IPS-18a (cell line): Measurements from ENCODE around the gene ENO3.
"Not testable (repeated sequence)": the region's sequence is repeated elsewhere in the genome, so short reads cannot be mapped to it uniquely, and the experiment has no call there.

Source experiments
- H3K27ac ChIP-seq: one replicate; pipeline ENCODE4 v1.5.1; 2013; ENCODE audit warnings: low read length
- H3K27me3 ChIP-seq: one replicate; pipeline ENCODE4 v1.6.1; 2013; ENCODE audit warnings: mild to moderate bottlenecking, low read length; ENCODE audit not compliant: control insufficient read depth, insufficient read depth
- H3K36me3 ChIP-seq: one replicate; pipeline ENCODE4 v1.6.1; 2013; ENCODE audit warnings: low read depth, low read length; ENCODE audit not compliant: control insufficient read depth
- H3K4me1 ChIP-seq: one replicate; pipeline ENCODE4 v1.6.1; 2013; ENCODE audit warnings: low read depth, low read length; ENCODE audit not compliant: control insufficient read depth
- H3K4me3 ChIP-seq: one replicate; pipeline ENCODE4 v1.5.1; 2013; ENCODE audit warnings: low read length
- H3K9ac ChIP-seq: one replicate; pipeline ENCODE4 v1.6.1; 2013; ENCODE audit warnings: mild to moderate bottlenecking, low read length, moderate library complexity
- H3K9me3 ChIP-seq: one replicate; pipeline ENCODE4 v1.6.1; 2013; ENCODE audit warnings: low read depth, low read length; ENCODE audit not compliant: control insufficient read depth

Gene ENO3

DNA sequence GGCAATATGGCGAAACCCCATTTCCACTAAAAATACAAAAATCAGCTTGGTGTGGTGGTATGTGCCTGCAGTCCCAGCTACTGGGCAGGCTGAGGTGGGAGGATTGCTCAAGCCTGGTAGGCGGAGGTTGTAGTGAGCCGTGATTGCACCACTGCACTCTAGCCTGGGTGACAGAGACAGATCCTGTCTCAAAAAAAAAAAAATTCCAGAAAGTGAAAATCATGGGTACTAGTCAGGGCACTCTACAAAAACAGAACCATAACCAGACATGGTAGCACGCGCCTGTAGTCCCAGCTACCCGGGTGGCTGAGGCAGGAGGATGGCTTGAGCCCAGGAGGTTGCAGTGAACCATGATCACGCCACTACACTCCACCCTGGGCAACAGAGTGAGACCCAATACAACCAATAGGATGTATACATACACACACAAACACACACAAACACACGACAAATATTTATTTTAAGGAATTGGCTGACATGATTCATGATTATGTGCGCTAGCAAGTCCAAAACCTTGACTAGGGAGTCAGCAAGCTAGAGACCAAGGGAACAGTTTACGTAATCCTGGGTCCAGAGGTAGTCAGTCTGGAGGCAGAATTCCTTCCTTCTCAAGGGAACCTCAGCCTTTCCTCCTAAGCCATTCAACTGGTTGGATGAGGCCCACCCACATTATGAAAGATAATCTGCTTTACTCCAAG, 30.4 kb upstream of the ENO3 start:
- Histone ChIP-seq H3K9me3 (no peaks in the 10 kb centered on the region), H3K27me3 (no peaks in the 10 kb centered on the region), H3K4me3 (no peak overlapping the region), H3K4me1 (peaks cover 3% of the 10 kb centered on the region), H3K9ac (no peak overlapping the region), H3K27ac (no peak overlapping the region), H3K36me3 (no peaks in the 10 kb centered on the region)

DNA sequence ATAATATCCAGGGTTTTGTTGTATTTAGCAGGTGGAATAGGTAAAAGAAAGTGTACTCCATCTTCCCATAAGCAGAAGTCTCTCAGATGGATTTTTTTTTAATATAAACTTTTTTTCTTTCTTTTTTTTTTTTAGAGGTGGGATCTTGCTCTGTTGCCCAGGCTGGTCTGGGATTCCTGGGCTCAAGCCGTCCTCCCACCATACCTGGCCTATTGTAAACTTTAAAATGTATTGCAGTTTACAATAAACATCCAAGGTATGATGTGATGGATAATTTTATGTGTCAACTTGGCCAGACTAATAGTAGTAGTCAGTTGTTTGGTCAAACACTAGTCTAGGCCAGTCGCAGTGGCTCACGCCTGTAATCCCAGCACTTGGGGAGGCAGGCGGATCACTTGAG, 29.6 kb upstream of the ENO3 start:
- H3K9me3 ChIP-seq, result no peaks in the 10 kb centered on the region

DNA sequence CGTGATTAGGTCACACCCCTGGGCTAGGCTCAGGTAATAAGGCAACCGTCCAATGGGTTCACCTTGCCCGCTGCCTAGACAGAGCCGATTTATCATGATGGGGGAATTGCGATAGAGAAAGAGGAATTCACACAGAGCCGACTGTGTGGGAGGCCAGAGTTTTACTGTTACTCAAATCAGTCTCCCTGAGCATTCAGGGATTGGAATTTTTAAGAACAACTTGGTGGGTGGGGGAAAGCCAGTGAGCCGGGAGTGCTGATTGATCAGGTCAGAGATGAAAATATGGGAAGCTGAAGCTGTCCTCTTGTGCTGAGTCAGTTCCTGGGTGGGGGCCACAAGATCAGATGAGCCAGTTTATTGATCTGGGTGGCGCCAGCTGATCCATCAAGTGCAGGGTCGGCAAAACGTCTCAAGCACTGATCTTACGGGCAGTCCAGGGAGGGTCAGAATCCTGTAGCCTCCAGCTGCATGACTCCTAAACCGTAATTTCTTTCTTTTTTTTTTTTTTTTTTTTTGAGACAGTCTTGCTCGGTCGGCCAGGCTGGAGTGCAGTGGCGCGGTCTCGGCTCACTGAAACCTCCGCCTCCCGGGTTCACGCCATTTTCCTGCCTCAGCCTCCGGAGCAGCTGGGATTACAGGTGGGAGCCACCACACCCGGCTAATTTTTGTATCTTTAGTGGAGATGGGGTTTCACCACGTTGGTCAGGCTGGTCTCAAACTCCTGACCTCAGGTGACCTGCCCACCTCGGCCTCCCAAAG, 24.2 kb upstream of the ENO3 start:
- not testable (repeated sequence) for H3K36me3 ChIP-seq, H3K4me3 ChIP-seq, H3K9ac ChIP-seq, H3K9me3 ChIP-seq, H3K4me1 ChIP-seq, H3K27ac ChIP-seq, H3K27me3 ChIP-seq

More for the DNA sequence above, 29.6 kb upstream of the ENO3 start:
- Histone ChIP-seq H3K27me3 (no peaks in the 10 kb centered on the region), H3K4me3 (no peak overlapping the region), H3K9ac (no peak overlapping the region), H3K4me1 (peaks cover 3% of the 10 kb centered on the region), H3K27ac (no peak overlapping the region), H3K36me3 (no peaks in the 10 kb centered on the region)

DNA sequence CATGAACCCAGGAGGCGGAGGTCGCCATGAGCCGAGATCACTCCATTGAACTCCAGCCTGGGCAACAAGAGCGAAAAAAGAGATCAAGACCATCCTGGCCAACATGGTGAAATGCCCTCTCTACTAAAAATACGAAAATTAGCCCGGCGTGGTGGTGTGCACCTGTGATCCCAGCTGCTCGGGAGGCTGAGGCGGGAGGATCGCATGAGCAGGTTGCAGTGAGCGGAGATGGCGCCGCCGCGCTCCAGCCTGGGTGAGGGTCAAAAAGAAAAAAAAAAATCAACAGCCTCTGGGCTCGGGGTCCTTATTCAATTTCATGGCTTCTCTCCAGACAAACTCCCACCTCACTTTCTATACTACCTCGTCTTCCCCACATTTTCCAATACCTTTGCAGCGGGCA, 22.0 kb upstream of the ENO3 start:
- no peak overlapping the region for H3K9ac ChIP-seq
- H3K9me3 ChIP-seq, result no peaks in the 10 kb centered on the region
- no peak overlapping the region for H3K27ac ChIP-seq
- H3K4me1 ChIP-seq, result no peaks in the 10 kb centered on the region
- H3K36me3 ChIP-seq, result peaks cover 3% of the 10 kb centered on the region
- no peak overlapping the region for H3K4me3 ChIP-seq
- H3K27me3 ChIP-seq, result no peaks in the 10 kb centered on the region

DNA sequence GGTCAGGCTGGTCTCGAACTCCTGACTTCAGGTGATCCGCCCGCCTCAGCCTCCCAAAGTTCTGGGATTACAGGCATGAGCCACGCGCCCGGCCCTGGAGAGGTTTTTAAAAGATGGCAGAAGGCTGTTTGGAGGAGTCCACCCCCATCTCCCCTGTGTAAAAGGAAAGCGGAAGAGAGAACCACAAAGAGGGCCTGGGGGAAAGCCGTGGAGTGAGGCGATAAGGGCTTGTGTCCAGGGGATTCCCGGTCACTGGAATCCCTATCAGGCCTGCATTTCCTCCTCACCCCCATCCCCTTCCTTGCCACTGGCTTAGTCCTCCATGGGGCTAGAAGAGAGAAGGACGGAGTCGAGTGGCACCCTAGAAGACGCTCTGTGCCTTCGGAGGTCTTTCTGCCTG, 19.0 kb upstream of the ENO3 start, which contains the start of gene GP1BA:
TSS of gene GP1BA (plus strand) at position 315 of the 400 bp plus-strand sequence. CDS start 328 bp downstream, outside the sequence.
- Histone ChIP-seq H3K9ac (no peak within 1 kb of the TSS), H3K9me3 (no peaks in the 10 kb centered on the region)

DNA sequence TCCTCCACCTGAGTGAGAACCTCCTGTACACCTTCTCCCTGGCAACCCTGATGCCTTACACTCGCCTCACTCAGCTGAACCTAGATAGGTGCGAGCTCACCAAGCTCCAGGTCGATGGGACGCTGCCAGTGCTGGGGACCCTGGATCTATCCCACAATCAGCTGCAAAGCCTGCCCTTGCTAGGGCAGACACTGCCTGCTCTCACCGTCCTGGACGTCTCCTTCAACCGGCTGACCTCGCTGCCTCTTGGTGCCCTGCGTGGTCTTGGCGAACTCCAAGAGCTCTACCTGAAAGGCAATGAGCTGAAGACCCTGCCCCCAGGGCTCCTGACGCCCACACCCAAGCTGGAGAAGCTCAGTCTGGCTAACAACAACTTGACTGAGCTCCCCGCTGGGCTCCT, 18.2 kb upstream of the ENO3 start:
- no peak overlapping the region for H3K4me3 ChIP-seq
- no peaks in the 10 kb centered on the region for H3K9me3 ChIP-seq
- H3K4me1 ChIP-seq, result peaks cover 2% of the 10 kb centered on the region
- H3K27ac ChIP-seq, result no peak overlapping the region
- peaks cover 11% of the 10 kb centered on the region for H3K36me3 ChIP-seq
- H3K9ac ChIP-seq, result no peak overlapping the region
- no peaks in the 10 kb centered on the region for H3K27me3 ChIP-seq

More for the DNA sequence above, 19.0 kb upstream of the ENO3 start, which contains the start of gene GP1BA:
- Histone ChIP-seq H3K4me1 (peaks cover 2% of the 10 kb centered on the region), H3K4me3 (no peak within 1 kb of the TSS), H3K27ac (no peak within 1 kb of the TSS), H3K36me3 (peaks cover 6% of the 10 kb centered on the region), H3K27me3 (no peaks in the 10 kb centered on the region)

DNA sequence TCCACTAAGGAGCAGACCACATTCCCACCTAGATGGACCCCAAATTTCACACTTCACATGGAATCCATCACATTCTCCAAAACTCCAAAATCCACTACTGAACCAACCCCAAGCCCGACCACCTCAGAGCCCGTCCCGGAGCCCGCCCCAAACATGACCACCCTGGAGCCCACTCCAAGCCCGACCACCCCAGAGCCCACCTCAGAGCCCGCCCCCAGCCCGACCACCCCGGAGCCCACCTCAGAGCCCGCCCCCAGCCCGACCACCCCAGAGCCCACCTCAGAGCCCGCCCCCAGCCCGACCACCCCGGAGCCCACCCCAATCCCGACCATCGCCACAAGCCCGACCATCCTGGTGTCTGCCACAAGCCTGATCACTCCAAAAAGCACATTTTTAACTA, 17.3 kb upstream of the ENO3 start:
- Histone ChIP-seq H3K27me3 (no peaks in the 10 kb centered on the region), H3K9ac (no peak overlapping the region), H3K36me3 (peaks cover 14% of the 10 kb centered on the region), H3K4me1 (peaks cover 5% of the 10 kb centered on the region), H3K27ac (no peak overlapping the region), H3K4me3 (no peak overlapping the region), H3K9me3 (no peaks in the 10 kb centered on the region)

DNA sequence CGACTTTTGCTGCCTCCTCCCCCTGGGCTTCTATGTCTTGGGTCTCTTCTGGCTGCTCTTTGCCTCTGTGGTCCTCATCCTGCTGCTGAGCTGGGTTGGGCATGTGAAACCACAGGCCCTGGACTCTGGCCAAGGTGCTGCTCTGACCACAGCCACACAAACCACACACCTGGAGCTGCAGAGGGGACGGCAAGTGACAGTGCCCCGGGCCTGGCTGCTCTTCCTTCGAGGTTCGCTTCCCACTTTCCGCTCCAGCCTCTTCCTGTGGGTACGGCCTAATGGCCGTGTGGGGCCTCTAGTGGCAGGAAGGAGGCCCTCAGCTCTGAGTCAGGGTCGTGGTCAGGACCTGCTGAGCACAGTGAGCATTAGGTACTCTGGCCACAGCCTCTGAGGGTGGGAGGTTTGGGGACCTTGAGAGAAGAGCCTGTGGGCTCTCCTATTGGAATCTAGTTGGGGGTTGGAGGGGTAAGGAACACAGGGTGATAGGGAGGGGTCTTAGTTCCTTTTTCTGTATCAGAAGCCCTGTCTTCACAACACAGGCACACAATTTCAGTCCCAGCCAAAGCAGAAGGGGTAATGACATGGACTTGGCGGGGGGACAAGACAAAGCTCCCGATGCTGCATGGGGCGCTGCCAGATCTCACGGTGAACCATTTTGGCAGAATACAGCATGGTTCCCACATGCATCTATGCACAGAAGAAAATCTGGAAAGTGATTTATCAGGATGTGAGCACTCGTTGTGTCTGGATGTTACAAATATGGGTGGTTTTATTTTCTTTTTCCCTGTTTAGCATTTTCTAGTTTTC, 16.5 kb upstream of the ENO3 start:
- H3K27ac ChIP-seq, result no peak overlapping the region
- H3K9ac ChIP-seq, result no peak overlapping the region
- H3K4me3 ChIP-seq, result no peak overlapping the region
- peaks cover 10% of the 10 kb centered on the region for H3K4me1 ChIP-seq
- H3K9me3 ChIP-seq, result no peaks in the 10 kb centered on the region
- peaks cover 14% of the 10 kb centered on the region for H3K36me3 ChIP-seq
- H3K27me3 ChIP-seq, result no peaks in the 10 kb centered on the region

DNA sequence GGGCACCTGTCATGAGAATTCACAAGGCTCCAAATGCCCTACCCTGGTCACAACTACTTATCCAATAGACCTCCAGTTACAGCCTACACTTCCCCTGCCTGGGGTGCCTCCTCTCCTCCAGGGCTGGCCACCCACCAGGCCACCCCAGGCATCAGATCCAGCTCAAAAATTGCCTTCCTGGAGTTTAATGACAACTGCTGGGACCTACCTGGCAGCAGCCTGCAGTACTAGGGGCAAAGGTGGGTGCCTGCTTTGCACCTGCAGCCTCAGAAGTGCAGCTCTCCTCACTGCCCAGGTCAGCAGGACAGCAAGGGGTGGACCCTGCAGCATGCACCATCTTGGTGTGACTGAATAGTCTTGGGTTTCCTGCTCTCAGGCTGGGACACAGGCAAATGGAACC, 15.3 kb upstream of the ENO3 start:
- Histone ChIP-seq H3K4me3 (no peak overlapping the region), H3K27me3 (no peaks in the 10 kb centered on the region), H3K4me1 (peaks cover 10% of the 10 kb centered on the region), H3K27ac (no peak overlapping the region), H3K9me3 (no peaks in the 10 kb centered on the region), H3K36me3 (peaks cover 14% of the 10 kb centered on the region), H3K9ac (no peak overlapping the region)

DNA sequence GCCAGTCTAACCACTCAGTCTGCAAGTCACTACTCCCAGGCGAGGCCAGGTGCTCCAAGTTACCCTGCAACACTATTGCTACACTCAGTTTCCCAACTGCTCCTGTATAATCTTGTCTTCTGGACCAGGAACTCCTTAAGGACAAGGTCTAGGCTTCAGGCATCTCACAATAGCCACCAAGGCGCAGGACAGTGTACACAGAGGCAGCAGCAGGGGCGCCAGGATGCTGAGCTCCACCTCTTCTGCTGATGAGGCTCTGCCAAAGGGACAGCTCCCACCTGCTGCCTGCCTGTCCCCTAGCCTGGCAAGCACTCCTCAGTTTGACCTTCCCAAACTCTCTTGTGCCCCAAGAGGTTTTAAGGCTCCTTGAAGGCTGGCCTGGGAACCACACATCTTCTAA, 14.5 kb upstream of the ENO3 start:
- Histone ChIP-seq H3K9me3 (no peaks in the 10 kb centered on the region), H3K36me3 (peaks cover 12% of the 10 kb centered on the region), H3K27ac (no peak overlapping the region), H3K9ac (no peak overlapping the region), H3K4me3 (no peak overlapping the region), H3K27me3 (no peaks in the 10 kb centered on the region), H3K4me1 (peaks cover 13% of the 10 kb centered on the region)

DNA sequence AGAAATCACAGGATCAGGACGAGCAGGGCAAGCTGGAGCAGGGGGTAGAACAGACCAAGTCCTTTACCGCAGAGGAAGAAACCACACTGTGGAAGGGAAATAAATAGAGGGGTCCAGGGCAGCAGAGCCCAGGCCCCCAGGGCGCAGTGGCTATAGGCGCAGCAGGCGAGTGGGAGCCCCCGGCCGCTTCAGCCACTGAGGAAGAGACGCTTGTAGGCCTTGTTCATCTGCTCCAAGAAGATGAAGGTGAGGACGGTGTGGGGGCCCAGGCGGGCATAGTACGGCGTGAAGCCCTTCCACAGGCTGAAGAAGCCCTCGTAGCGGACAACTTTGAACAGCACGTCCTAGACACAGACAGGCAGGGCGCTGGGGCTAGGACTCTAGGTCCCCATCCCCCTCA, 13.4 kb upstream of the ENO3 start:
- H3K4me1 ChIP-seq, result peaks cover 13% of the 10 kb centered on the region
- H3K9ac ChIP-seq, result no peak overlapping the region
- no peak overlapping the region for H3K27ac ChIP-seq
- no peaks in the 10 kb centered on the region for H3K9me3 ChIP-seq
- no peaks in the 10 kb centered on the region for H3K27me3 ChIP-seq
- H3K4me3 ChIP-seq, result no peak overlapping the region
- H3K36me3 ChIP-seq, result peaks cover 15% of the 10 kb centered on the region
